MV-4-11 (cell line): ENCODE results near the gene FOSL2.
A peak's percentile ranks its signal among the peaks of the same experiment; 100 is the strongest.

Source experiments
- DNase-seq: peaks from one replicate; lab custom pipeline; 2025; lab: John Stamatoyannopoulos, UW

FOSL2 gene

GRCh38 chr2:28432362-28432761 is 39.7 kb downstream of the FOSL2 start:
- DNase-seq: no peak

DNA sequence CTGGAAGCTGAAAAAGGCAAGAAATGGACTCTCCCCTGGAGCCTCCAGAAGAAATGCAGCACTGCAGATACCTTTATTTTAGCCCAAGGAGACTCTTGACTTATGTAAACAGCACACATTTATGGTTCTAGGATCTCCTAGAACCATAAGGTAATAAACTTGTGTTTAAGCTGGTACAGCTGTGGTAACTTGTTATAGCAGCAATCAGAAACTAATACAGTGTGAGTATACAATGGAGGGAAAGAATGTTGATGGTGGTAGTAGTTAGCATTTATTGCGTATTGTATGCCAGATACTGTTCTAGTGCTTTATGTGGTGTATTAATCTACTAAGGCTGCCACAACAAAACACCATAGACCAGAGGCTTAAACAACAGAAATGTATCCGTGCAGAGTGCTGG is 40.6 kb downstream of the FOSL2 start:
- DNase-seq: no peak

DNA sequence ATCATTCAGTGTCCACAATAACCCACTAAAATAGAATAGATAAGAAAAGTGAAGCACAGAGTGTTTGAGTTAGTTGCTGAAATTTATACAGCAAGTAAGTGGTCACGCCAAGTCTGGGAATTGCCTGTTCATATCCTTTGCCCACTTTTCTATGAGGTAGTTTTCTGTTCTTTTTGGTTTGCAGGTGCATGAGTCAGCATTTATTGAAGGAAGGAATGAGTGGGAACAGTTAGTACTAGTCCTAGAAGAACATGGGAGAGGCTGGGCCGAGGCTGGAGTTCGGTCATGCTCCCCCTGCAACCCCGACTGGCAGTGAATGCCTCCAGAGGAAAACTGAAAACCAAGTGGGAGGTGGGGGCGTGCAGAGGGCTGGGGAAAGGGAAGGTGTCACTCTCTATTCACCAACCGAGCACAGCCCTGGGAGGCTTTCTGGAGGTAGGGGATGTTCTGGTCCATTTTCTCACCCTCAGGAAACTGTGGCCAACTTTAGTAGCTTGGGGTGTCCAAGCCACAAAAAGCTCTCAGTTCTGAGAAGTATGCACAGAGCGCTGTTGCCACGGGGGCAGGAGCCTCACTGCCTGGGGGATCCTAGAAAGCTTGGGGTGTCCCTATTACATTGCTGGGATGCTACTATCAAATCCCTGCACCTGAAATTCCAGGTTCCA is 41.4 kb downstream of the FOSL2 start:
- DNase-seq: no peak

DNA sequence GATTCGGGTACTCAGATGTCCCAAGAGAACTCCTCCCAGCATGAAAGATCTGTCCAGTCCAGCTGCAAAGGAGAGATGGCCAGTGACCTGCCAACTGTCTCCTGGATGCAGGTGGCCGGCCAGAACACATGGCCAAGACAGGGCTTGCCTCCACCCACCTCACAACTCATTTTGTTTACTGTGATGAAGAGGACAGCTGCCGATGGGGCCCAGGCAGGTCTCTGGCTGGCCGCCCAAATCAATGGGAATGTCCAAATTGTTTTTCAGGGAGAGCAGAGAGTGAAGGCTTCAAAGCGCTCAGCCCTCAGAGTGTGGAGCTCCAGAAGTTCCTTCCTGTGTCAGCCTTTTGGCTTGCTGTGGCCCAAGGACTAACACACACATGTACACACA is 41.9 kb downstream of the FOSL2 start:
- no peak for DNase-seq

DNA sequence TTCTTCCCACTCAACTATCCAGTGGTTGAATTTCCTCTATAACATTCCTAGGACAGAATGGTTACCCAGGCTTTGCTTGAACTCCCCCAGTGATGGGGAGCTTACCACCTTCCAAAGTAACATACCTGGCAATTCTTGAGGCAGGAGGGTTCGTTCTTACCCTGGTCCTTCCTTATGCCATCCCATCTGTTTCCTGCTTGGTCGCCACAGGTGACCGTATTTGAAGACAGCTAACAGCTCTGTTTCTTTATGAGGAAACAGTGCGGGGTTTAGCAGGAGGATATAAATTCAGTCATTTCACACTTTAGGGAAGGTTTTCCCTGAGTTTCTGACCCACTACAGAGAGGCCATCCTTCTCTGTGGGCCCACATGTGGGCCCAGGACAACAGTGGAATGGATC is 42.6 kb downstream of the FOSL2 start:
- DNase-seq: no peak

GRCh38 chr2:28435814-28436351 is 43.2 kb downstream of the FOSL2 start:
- no peak for DNase-seq

DNA sequence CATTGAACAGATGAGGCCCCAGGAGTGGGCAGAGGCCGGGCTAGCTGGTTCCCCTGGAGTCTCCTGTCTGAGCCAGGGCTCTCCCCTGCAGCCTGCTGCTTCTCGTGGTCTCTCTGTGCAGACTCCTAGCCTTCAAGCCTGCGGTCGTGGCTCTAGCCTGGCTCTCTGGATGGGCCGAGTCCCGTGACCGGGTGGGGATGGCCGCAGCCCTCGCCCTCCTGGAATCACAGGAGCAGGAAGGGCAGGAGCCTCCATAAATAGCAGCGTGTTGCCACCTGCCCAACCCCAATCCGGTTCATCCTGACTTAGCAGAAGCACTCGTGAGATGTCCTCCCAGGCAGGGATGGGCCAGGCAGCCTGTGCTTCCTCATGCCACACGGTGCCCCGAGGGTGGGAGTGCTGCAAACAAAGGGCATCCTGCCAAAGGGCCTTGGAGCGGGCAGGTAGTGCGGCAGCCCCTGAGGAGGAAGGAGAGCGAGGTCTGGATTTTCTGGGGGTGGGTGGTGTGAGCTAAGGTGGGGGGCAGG is 43.9 kb downstream of the FOSL2 start:
- no peak for DNase-seq

DNA sequence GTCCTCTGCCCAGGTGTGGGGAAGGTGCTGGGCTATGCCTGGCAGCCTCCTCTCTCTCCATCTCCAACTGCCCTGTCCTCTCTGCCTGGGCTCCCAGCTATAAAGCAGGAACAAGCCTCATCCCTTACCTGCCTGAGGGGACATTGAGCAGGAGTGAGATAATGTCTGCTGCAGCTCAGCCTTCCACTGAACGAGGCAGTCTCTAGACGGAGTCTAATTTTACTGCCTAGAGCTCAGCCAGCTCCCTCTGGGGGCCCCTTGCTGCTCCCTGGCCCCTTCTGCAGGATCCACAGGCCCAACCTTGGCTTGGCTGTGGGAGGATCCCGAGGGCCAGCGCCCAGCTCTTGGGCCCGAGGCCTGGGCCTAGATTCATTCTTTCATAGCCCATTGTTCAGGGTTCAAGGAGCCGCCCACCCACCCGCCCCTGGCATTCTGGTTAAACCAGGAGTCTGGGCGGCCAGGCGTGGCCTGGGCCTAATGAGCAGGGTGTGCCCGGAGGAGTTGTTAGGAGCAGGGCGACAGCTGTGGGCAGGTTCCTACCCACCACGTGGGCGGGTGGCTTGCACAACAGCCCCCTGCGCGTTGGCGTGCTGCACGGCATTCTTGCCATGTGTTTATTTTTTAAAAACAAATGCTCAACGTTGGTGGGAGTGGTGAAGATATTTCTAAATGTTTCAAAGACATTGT is 44.6 kb downstream of the FOSL2 start:
- no peak for DNase-seq

DNA sequence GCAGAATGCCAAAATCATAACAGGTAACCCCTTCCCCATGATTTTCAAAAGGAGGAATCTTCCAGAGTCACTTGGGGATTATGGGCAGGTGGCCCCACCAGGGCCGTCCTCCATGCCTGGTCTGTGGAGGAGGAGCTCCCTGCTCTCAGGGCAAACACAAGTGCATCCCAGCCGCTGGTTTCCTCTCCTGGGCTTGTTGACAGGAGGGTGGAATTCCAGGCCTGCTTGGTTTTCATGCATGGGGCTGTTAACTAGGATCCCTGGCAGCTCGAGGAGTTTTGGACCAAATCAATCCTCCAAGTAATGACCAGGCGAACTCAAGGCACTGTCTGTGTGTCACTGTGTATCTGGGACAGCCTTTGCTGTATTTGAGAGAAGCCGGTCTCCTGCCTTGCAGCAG is 45.3 kb downstream of the FOSL2 start:
- DNase-seq: no peak

- DNase-seq: no peak
Measured at GRCh38 chr2:28438532-28439063, 45.9 kb downstream of the FOSL2 start.

DNA sequence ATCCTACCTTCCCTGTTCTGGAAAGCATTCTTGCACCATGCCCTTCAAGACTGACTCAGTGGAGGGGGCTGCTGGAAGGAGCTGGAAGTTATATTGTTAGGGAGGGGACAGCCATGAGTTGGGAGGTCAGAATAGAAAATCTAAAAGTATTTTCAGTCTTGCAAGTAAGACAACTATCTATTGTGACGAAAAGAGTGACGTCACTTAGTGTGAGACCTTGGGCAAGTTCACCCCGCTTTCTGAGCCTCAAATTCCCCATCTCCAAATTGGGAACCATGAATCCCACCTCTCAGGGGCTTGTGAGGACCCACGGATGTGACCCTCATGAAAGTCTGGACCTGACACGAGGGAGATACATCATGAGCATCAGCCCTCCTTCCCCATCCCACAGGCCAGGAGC is 46.5 kb downstream of the FOSL2 start:
- no peak for DNase-seq

DNA sequence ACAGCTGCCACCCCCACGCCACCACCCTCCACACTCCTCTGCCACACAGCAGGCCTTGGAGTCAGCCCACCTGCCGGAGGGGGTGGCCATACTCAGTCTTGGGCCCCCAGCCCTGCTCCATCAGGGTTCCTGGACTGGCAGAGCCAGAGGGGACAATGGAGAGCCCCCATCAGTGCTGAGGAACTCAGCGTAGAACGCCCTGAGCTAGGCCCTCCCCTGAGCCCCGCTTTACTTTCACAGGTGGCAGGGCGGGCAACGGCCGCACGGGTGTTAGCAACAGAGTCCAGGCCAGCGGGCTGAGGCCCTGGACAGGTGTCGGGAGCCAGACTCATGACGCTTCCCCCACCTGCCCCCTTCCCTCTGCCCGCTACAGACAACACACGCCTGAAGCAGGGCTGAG is 47.1 kb downstream of the FOSL2 start:
- DNase-seq: no peak

DNA sequence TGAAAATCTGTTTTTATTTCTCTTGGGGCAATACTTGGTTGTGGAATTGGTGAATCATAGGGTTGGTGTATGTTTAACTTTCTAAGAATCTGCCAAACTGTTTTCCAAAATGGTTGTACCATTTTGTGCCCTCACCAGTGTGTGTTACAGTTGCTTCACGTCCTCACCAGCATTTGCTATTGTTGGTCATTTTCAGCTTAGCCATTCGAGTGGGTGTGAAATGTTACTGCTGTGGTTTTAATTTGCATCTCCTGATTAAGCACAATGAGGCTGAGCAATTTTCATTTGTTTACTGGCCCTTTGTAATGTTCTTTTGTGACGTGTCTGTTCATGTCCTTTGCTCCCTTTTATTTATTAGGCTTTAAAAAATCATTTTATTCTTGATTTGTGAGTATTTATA is 49.7 kb downstream of the FOSL2 start:
- DNase-seq: no peak

- no peak for DNase-seq
Measured at GRCh38 chr2:28444956-28445355, 52.3 kb downstream of the FOSL2 start.

- peak; percentile 80 for DNase-seq
Measured at GRCh38 chr2:28445448-28446258, 53.0 kb downstream of the FOSL2 start.

DNA sequence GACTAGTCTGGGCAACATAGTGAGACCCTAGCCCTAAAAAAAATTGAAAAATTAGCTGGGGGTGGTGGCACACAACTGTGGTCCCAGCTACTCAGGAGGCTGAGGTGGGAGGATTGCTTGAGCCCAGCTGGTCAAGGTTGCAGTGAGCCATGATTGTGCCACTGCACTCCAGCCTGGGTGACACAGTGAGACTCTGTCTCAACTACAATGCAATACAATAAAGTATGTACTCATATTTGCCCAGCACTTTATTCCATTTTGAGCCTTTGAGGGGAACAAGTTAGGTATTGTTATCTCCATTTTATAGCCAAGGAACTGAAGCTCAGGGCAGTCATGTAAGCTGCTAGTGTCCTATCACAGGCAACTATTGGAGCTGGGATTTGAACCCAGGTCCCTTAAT is 53.9 kb downstream of the FOSL2 start:
- DNase-seq: no peak

DNA sequence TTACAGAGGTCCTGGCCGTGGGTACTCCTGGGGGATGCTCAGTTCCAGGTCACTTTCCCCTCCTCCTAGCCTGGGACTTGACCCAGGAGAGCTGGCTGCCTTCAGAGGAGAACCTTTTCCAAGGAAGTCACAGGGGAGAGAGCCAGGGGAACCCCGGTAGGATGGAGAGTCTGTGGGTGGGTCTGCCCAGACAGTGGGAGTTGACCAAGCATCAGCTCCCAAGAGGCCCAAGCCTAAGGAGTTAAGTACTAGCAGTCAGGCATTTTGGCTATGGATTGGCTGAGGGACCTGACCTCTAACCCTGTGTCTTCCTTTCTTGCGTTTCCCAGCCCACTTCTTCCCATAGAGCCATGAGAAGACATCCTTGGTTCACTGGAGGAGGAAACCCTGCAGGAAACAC is 54.4 kb downstream of the FOSL2 start:
- DNase-seq: no peak

DNA sequence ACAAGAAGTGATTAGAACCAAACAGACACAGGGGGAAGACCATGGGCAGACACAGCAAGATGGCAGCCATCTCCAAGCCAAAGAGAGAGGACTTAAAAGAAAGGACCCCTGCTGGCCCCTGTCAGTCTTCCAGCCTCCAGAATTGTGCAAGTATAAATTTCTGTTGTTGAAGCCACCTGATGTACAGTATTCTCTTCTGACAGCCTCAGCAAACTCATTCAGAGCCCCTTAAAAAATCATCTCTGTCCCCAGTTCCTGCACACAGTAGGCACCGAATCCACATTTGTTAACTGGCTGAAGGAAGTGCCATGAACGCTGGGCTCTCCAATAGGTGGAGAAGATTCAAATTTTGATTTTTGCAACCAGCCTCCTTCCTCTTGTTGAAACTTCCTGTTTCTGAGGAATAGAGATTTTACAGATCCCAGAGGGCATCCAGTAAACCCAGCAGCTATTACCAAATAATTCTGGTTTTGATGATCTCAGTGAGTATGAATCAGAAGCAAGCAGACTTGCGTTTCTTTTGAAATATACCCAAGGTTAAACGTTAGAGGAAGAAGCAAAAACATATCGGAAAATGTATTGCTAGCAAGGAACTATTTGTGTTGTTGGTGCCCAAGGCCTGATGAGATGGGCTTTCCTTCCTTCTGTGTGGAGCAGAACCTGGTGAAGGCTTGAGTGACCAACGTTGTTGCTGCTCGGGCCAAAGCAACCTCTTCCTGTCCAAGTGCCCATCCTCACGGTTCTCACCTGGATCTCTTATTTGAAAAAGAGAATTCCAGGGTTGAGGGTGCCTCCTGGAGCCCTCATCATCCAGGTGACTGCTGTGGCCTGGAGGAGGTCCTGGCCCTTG is 55.5 kb downstream of the FOSL2 start:
- DNase-seq: peak; percentile 99

GRCh38 chr2:28448793-28449100 is 56.1 kb downstream of the FOSL2 start:
- no peak for DNase-seq

GRCh38 chr2:28449126-28449487 is 56.4 kb downstream of the FOSL2 start:
- DNase-seq: no peak

- DNase-seq: peak; percentile 31
Measured at GRCh38 chr2:28449488-28450395, 57.1 kb downstream of the FOSL2 start.
